Esophagus squamous epithelium (tissue), 4 donors: ENCODE data around the gene GATA5.

ENCODE experiments used
- CTCF ChIP-seq, 6 experiments: fragments of 450-650 bp in 4 of 6; fragments of 200-600 bp in 2 of 6; sonication (generic) in 2 of 6; IDR thresholded peaks; one replicate each; pipeline ENCODE4 v1.5.1; 2016 to 2019; ENCODE audit warnings: antibody characterized with exemption in 6 of 6, mild to moderate bottlenecking in 4 of 6, moderate library complexity in 4 of 6
- POLR2A ChIP-seq, 4 donors: fragments of 450-650 bp; IDR thresholded peaks; one replicate each; pipeline ENCODE4 v1.6.1; 2017; ENCODE audit warnings: antibody characterized with exemption in 4 of 4, mild to moderate bottlenecking in 4 of 4, moderate library complexity in 3 of 4

GRCh38 chr20:62481425-62482145 is 5.8 kb upstream of the GATA5 start:
- TF ChIP-seq CTCF (IDR thresholded peaks at IDR 0.05): no peak
- no peak for TF ChIP-seq POLR2A (IDR thresholded peaks at IDR 0.05)
